Amniotic stem cell (primary cell): Measurements from ENCODE around the gene NLRP13.

Source experiments
- DNase-seq: peaks from one replicate; lab custom pipeline; 2025; lab: John Stamatoyannopoulos, UW

NLRP13 gene

DNA sequence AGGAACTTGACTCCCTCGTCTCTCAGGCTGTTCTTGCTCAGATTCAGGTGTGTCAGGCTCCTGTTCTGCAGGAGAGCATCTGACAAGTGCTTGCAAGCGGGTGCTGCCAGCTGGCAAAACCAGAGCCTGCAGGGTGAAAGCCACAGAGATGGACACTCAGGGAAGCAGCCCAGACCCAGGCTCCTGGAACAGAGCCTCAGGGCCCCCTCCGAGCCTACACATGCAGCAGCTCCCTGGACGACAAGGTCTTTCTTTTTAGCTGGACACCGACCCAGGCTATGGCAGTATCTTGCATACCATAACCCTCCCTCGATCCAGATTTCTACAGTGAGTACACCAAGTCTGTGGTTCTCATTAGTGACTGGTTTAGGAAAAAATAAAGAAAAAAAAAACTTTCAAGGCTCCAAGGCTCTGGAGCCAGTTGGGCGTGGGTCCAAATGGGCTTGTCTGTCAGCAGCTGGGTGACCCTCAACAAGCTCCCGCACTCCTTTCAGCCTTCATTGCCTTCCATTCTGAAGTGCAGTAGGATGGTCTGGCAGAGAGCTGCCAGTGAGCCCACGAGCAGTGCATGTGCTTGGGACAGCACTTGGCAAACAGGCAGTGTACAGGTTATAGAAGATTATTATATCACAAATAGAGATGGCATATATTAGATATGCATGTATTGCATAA lies 29.9 kb downstream of the NLRP13 start:
- no peak for DNase-seq

DNA sequence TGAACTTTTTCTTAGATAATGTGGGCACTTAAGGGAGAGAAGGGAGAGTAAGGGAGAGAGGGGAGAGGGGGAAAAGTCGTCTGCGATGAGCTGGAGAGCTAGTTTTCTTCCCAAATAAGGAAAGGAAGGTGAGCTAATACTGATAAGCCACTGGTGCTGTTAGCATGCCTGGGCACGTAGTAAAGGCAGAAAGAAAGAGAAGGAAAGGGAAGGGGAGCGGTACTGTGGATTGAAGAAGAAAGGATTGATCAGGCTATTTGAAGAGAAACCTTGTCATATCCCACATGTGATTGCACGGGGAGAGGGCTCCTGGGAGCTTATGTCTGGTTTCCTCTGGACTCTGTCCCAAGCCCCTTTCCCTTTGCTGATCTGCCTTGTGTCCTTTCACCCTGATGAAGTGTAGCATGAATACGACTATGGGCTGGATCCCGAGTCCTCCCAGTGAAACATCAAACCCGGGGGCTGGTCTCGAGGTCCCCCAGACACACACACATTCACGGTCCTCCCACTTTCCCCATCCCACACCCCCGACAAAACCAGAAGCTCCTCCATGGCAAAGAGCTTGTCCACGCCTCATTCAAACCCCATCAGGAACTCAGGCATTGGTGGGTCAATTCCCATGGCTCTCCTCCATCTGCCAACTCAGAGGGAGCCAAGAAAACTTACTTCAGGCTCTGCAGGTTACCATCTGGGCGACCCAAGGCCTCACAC lies 30.6 kb downstream of the NLRP13 start:
- DNase-seq: no peak

DNA sequence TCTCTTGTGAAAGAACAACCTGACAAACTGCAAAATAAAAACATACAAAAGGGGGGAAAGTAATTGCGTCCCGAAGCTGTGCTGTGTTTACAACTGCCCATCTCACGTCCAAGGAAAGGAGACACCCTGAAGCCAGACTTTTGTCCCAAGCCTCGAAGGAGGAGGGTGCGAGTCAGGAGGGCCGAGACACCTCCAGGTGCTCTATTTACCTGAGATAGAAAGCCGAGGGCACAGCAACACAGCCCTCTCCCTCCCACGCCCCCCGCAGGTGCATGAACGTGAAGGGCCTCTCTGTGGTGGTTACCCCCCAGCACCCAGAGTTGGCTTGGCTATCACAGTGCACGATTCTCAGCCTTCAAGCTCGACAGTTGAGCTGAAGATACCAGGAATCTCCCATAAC lies 33.2 kb downstream of the NLRP13 start:
- no peak for DNase-seq

DNA sequence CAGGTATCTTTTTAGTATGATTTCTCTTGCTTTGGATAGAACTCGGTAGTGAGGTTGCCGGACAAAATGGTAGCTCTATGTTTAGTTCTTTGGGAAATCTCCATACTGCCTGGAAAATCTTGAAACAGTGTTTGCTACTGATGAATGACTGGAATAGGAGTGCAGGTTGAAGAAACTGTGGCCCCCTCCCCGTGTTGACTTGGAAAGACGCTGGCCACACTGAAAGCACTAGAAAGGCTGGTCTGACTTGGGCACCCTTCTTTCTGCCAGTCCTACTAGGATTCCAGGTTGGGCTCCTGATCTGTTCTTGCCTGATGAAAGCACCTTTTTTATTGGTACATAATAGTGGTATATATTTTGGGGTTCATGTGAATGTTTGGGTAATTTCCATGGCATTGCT lies 49.5 kb downstream of the NLRP13 start:
- DNase-seq: no peak

DNA sequence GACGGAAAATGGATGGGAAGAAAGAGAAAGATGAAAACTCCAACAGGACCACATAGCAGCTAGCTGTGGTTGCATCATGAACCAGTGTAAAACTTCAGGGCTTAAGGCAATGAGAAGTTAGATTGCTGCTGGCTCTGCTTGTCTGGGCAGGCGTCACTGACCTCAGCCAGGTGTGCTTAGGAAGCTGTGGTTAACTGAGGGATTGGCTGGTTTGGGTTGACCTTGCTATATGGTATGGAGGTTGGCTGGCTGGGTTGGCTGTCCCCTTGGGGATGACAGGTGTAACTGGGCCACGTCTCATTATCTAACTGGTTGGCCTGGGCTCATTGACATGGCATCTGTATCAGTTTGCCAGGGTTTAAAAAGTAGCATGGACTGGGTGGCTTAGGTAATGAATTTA lies 54.9 kb downstream of the NLRP13 start:
- no peak for DNase-seq

DNA sequence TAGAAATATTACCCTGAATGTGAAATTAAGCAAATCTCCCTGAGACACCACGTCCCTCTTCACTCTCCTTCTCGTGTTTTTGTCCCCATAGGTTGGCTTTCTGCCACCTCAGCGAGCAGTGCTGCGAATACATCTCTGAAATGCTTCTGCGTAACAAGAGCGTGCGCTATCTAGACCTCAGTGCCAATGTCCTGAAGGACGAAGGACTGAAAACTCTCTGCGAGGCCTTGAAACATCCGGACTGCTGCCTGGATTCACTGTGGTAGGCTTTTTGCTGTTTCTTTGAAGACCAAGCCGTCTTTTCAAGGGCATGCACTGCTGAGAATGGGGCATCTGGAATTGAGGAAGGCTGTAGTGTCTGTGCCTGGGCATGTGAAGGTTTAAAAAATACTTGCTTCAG lies 61.4 kb downstream of the NLRP13 start:
- DNase-seq: no peak

DNA sequence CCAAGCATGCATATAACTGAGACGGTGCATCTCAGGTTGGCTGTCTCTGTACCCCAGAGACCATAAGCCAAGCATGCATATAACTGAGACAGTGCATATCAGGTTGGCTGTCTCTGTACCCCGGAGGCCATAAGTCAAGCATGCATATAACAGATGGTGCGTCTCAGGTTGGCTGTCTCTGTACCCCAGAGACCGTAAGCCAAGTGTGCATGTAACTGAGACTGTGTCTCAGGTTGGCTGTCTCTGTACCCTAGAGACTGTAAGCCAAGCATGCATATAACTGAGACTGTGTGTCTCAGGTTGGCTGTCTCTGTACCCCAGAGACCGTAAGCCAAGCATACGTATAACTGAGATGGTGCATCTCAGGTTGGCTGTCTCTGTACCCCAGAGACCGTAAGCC lies 65.0 kb downstream of the NLRP13 start:
- DNase-seq: no peak

DNA sequence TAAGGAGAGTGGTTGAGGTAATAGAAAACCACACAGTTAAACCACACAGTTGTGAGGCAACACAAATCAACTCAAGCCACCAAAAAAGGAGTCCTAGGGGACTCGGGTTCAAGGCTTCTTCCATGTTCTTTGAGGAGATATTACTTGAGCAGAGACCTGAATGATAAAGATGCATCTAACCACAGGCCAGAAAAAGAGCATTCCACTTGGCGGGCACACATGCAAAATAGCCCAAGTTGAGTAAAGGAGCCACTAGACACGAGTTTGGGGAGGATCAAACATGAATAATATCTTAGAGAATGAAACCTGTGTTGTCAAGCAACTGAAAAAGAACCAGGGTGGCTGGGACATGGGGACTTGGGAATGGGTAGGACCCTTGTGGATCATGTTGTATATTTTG lies 65.6 kb downstream of the NLRP13 start:
- no peak for DNase-seq

DNA sequence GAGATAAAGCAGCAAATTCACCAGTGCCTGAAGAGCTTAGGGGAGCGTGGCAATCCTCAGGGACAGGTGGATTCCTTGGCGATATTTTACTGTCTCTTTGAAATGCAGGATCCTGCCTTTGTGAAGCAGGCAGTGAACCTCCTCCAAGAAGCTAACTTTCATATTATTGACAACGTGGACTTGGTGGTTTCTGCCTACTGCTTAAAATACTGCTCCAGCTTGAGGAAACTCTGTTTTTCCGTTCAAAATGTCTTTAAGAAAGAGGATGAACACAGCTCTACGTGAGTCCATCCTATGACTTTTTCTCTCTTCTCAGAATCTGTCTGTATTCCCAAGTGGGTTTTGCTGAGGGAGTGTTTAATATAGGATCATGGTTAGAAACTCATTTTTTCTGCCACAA lies 73.2 kb downstream of the NLRP13 start:
- DNase-seq: no peak

DNA sequence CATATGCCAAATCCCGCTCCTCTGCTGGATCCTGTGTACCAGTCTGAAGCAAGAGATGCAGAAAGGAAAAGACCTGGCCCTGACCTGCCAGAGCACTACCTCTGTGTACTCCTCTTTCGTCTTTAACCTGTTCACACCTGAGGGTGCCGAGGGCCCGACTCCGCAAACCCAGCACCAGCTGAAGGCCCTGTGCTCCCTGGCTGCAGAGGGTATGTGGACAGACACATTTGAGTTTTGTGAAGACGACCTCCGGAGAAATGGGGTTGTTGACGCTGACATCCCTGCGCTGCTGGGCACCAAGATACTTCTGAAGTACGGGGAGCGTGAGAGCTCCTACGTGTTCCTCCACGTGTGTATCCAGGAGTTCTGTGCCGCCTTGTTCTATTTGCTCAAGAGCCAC lies 73.7 kb downstream of the NLRP13 start:
- DNase-seq: no peak

DNA sequence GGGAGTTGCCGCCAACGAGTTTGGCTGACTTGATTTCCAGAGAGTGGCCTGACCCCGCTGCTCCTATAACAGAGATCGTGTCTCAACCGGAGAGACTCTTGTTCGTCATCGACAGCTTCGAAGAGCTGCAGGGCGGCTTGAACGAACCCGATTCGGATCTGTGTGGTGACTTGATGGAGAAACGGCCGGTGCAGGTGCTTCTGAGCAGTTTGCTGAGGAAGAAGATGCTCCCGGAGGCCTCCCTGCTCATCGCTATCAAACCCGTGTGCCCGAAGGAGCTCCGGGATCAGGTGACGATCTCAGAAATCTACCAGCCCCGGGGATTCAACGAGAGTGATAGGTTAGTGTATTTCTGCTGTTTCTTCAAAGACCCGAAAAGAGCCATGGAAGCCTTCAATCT lies 74.2 kb downstream of the NLRP13 start:
- no peak for DNase-seq

DNA sequence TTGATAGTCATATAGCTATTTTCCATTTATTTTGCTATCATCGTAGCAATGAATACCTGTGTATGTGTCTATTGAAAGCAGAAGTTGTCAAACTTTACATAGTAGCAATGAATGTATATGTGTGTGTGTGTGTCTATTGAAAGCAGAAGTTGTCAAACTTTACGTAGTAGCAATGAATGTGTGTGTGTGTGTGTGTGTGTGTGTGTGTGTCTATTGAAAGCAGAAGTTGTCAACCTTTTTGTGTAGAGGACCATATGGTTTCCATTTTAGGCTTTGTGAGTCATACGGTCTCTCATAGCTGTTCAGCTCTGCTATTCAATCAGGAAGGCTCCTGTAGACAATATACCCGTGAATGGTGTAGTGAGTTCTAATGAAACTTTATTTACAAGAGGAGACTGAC lies 75.0 kb downstream of the NLRP13 start:
- no peak for DNase-seq

DNA sequence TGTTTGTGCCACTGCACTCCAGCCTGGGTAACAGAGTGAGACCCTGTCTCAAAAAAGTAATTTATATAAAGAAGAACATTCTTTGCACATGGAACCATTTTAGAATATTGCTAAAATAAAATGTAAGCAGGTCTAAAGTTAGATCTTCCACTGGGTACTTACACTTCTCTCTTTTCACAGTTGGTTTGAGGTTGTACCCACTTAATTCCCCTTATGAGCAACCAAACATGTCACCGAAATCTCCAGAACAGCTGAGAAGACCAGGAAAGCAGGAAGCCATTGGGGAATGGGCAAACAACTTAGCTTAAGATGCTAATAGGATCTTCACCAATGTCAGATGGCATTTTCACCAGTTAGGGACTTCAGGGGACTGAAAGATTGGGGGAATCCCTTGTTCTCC lies 77.0 kb downstream of the NLRP13 start:
- DNase-seq: no peak
